Neural progenitor cell (in vitro differentiated cells): ENCODE measurements around the gene NOVA2. TPM values are rescaled to one million over a fixed set of nuclear protein-coding genes. Genes with fewer than 3 reads are reported as not detected.
"Not testable (repeated sequence)": the region's sequence is repeated elsewhere in the genome, so short reads cannot be mapped to it uniquely, and the experiment has no call there.

Experiments
- DNase-seq: peaks from one replicate; pipeline ENCODE4 v3.0.0-alpha.2; 2016; ENCODE audit warnings: low spot score
- H2AFZ ChIP-seq: fragments of 200-600 bp; sonication (generic); replicated peaks from 2 replicates; pipeline ENCODE4 v1.6.1; 2016; ENCODE audit warnings: antibody characterized with exemption
- H3F3A ChIP-seq: fragments of 200-600 bp; sonication (generic); 2 replicates; pipeline ENCODE4 v1.6.1; 2016; ENCODE audit warnings: antibody characterized with exemption, low read depth
- H3K27ac ChIP-seq: fragments of 200-600 bp; sonication (generic); 2 replicates; pipeline ENCODE4 v1.5.1; 2016; ENCODE audit warnings: mild to moderate bottlenecking
- H3K27me3 ChIP-seq: fragments of 200-600 bp; sonication (generic); 2 replicates; pipeline ENCODE4 v1.6.1; 2016; ENCODE audit warnings: mild to moderate bottlenecking, moderate library complexity
- H3K36me3 ChIP-seq: fragments of 200-600 bp; sonication (generic); 2 replicates; pipeline ENCODE4 v1.5.1; 2016
- H3K4me1 ChIP-seq: fragments of 200-600 bp; sonication (generic); 2 replicates; pipeline ENCODE4 v1.6.1; 2016; ENCODE audit warnings: mixed run types
- H3K4me2 ChIP-seq: fragments of 200-600 bp; sonication (generic); 2 replicates; pipeline ENCODE4 v1.6.1; 2016
- H3K4me3 ChIP-seq: fragments of 200-600 bp; sonication (generic); 2 replicates; pipeline ENCODE4 v1.5.1; 2016
- H3K79me2 ChIP-seq: fragments of 200-600 bp; sonication (generic); 2 replicates; pipeline ENCODE4 v1.6.1; 2016; ENCODE audit warnings: low read depth
- H3K9ac ChIP-seq: fragments of 200-600 bp; sonication (generic); 2 replicates; pipeline ENCODE4 v1.6.1; 2016
- H3K9me3 ChIP-seq: fragments of 200-600 bp; sonication (generic); 2 replicates; pipeline ENCODE4 v1.5.1; 2016; ENCODE audit warnings: low read depth
- H4K20me1 ChIP-seq: fragments of 200-600 bp; sonication (generic); 2 replicates; pipeline ENCODE4 v1.6.1; 2016; ENCODE audit warnings: low read depth
- H3K27ac Mint-ChIP-seq: 3 replicates; pipeline ENCODE4 v1.8.0; 2021; ENCODE audit warnings: mixed read lengths
- H3K27me3 Mint-ChIP-seq: 2 replicates; pipeline ENCODE4 v1.8.0; 2022; ENCODE audit warnings: low read depth, mild to moderate bottlenecking, inconsistent platforms, moderate library complexity, mixed read lengths; ENCODE audit not compliant: insufficient read depth
- H3K36me3 Mint-ChIP-seq: 3 replicates; pipeline ENCODE4 v1.8.0; 2021; ENCODE audit warnings: mixed read lengths
- H3K4me1 Mint-ChIP-seq: 3 replicates; pipeline ENCODE4 v1.8.0; 2021; ENCODE audit warnings: mixed read lengths
- H3K4me3 Mint-ChIP-seq: 3 replicates; pipeline ENCODE4 v1.8.0; 2021; ENCODE audit warnings: mild to moderate bottlenecking, moderate library complexity, mixed read lengths
- H3K9me3 Mint-ChIP-seq: 3 replicates; pipeline ENCODE4 v1.8.0; 2020; ENCODE audit warnings: mixed read lengths
- EZH2 ChIP-seq: fragments of 200-600 bp; sonication (generic); IDR thresholded peaks from 2 replicates; pipeline ENCODE4 v1.6.1; 2017; ENCODE audit warnings: antibody characterized with exemption, mild to moderate bottlenecking, moderate library complexity
- EZH2phosphoT487 ChIP-seq: fragments of 200-600 bp; sonication (generic); IDR thresholded peaks from 2 replicates; pipeline ENCODE4 v1.6.1; 2017; ENCODE audit warnings: antibody characterized with exemption
- total RNA-seq: library from RNA; depleted of rRNA; stranded (reverse); fragments of >200 nt; gene quantifications from 2 replicates; pipeline ENCODE4 v1.2.3, GENCODE V29; 2015; ENCODE audit warnings: low replicate concordance
- TF ChIP-seq, protein P1 (sequence below): fragments of 200-600 bp; sonication (generic); IDR thresholded peaks from 2 replicates; pipeline ENCODE4 v1.5.1; 2017; ENCODE audit warnings: antibody characterized with exemption, mild to moderate bottlenecking

NOVA2 gene
- total RNA-seq, 1 donor from 2014 or later, result 3.9 TPM

DNA sequence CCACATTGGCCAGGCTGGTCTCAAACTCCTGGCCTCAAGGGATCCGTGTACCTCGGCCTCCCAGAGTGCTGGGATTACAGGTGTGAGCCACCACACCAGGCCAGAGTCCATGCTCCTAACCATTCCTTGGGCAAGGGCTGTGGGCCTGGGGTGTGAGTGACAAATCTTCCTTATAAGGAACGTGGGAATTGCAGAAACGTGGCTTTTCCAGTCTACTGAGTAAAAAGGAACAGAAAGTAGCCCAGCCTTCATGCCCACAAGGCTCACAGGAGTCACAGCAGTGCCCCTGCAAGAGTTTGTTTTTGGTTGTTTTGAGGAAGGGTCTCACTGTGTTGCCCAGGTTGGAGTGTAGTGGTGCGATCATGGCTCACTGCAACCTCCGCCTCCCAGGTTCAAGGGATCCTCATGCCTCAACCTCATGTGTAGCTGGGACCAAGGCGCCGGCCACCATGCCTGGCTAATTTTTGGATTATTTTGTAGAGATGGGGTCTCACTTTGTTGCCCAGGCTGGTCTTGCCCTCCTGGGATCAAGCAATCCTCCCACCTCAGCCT, 76.3 kb downstream of the NOVA2 start:
- no peak overlapping the region for H3K27ac Mint-ChIP-seq
- peaks cover 7% of the 10 kb centered on the region for H3K27me3 Mint-ChIP-seq
- TF ChIP-seq EZH2, result no peak
- no peak for TF ChIP-seq EZH2phosphoT487
- TF ChIP-seq, protein P1, sequence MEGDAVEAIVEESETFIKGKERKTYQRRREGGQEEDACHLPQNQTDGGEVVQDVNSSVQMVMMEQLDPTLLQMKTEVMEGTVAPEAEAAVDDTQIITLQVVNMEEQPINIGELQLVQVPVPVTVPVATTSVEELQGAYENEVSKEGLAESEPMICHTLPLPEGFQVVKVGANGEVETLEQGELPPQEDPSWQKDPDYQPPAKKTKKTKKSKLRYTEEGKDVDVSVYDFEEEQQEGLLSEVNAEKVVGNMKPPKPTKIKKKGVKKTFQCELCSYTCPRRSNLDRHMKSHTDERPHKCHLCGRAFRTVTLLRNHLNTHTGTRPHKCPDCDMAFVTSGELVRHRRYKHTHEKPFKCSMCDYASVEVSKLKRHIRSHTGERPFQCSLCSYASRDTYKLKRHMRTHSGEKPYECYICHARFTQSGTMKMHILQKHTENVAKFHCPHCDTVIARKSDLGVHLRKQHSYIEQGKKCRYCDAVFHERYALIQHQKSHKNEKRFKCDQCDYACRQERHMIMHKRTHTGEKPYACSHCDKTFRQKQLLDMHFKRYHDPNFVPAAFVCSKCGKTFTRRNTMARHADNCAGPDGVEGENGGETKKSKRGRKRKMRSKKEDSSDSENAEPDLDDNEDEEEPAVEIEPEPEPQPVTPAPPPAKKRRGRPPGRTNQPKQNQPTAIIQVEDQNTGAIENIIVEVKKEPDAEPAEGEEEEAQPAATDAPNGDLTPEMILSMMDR, result no peak
- peaks cover 22% of the 10 kb centered on the region for H4K20me1 ChIP-seq
- no peak overlapping the region for H3K4me3 Mint-ChIP-seq
- H3K9me3 Mint-ChIP-seq, result no peaks in the 10 kb centered on the region
- H3K36me3 ChIP-seq, result no peaks in the 10 kb centered on the region
- no peaks in the 10 kb centered on the region for H3K79me2 ChIP-seq
- H2AFZ ChIP-seq, result no peak overlapping the region
- H3K27ac ChIP-seq, result no peak overlapping the region
- peaks cover 16% of the 10 kb centered on the region for H3F3A ChIP-seq
- H3K4me2 ChIP-seq, result no peak overlapping the region
- H3K9me3 ChIP-seq, result no peaks in the 10 kb centered on the region
- no peak overlapping the region for H3K9ac ChIP-seq
- no peak for DNase-seq
- peaks cover 26% of the 10 kb centered on the region for H3K27me3 ChIP-seq
- H3K4me1 ChIP-seq, result peaks cover 6% of the 10 kb centered on the region
- peaks cover 9% of the 10 kb centered on the region for H3K4me1 Mint-ChIP-seq
- no peak overlapping the region for H3K4me3 ChIP-seq
- peaks cover 22% of the 10 kb centered on the region for H3K36me3 Mint-ChIP-seq

DNA sequence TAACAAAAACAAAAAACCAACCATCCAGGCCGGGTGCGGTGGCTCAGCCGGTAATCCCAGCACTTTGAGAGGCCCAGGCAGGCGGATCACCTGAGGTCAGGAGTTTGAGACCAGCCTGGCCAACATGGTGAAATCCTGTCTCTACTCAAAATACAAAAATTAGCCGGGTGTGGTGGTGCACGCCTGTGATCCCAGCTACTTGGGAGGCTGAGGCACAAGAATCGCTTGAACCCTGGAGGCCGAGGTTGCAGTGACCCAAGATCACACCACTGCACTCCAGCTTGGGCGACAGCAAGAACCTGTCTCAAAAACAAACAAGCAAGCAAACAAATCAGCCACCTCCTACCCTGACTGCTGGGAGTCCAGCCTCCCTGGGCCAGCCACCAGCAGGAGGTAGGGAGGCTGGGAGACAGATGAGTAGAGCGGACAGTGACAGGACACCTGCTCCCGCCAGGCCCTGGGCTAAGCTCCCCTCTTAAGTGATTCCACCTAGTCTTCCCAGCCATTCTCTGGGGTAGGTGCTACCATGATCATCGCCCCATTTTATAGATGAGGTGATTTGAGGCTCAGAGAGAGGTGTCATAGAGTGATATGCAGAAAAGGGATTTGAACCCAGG, 77.6 kb downstream of the NOVA2 start:
- H4K20me1 ChIP-seq, result peaks cover 18% of the 10 kb centered on the region
- not testable (repeated sequence) for H2AFZ ChIP-seq, H3K4me3 Mint-ChIP-seq, DNase-seq, H3K4me3 ChIP-seq, H3K9me3 ChIP-seq, H3K27ac ChIP-seq, H3K4me2 ChIP-seq, H3K79me2 ChIP-seq, H3K36me3 ChIP-seq, H3K4me1 ChIP-seq, H3K27ac Mint-ChIP-seq, H3K27me3 Mint-ChIP-seq, H3K9me3 Mint-ChIP-seq, H3K9ac ChIP-seq, H3K4me1 Mint-ChIP-seq
- H3K36me3 Mint-ChIP-seq, result peaks cover 22% of the 10 kb centered on the region
- peaks cover 14% of the 10 kb centered on the region for H3K27me3 ChIP-seq
- H3F3A ChIP-seq, result peaks cover 13% of the 10 kb centered on the region

DNA sequence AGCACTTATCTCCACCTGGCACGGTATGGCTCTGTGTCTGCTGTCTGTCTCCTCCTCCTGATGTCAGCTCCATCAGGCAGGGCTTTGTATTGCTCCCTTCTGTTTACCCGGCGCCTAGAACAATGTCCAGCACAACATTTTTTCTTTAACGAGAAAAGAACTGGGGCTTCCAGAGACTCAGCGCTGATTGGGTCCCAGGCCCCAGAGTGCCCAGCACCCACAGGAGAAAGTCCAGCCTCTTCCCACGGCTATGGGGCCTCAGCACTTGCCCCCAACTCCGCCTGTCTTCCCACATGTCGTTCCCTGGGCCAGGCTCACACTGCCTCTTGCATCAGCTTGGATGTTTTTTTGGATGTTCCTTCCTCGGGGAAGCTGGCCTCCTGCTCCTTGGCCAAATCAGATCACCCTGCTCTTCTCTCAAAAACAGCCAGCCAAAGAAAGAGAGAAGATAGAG, 78.1 kb downstream of the NOVA2 start:
- no peak overlapping the region for H3K4me3 Mint-ChIP-seq
- H3K27ac ChIP-seq, result no peak overlapping the region
- H3K36me3 ChIP-seq, result no peaks in the 10 kb centered on the region
- peaks cover 1% of the 10 kb centered on the region for H3K4me1 Mint-ChIP-seq
- peak overlapping the region; percentile 20 for H3K9ac ChIP-seq
- H3K27me3 Mint-ChIP-seq, result peaks cover 3% of the 10 kb centered on the region
- TF ChIP-seq, protein P1, result no peak
- no peak for TF ChIP-seq EZH2
- TF ChIP-seq EZH2phosphoT487, result no peak
- peaks cover 13% of the 10 kb centered on the region for H4K20me1 ChIP-seq
- no peaks in the 10 kb centered on the region for H3K4me1 ChIP-seq
- no peak overlapping the region for H3K4me2 ChIP-seq
- DNase-seq, result no peak
- H3K9me3 Mint-ChIP-seq, result no peaks in the 10 kb centered on the region
- H3K9me3 ChIP-seq, result no peaks in the 10 kb centered on the region
- peaks cover 7% of the 10 kb centered on the region for H3F3A ChIP-seq
- H3K36me3 Mint-ChIP-seq, result peaks cover 18% of the 10 kb centered on the region
- no peak overlapping the region for H3K27ac Mint-ChIP-seq
- H2AFZ ChIP-seq, result no peak overlapping the region
- no peaks in the 10 kb centered on the region for H3K79me2 ChIP-seq
- peaks cover 9% of the 10 kb centered on the region for H3K27me3 ChIP-seq
- H3K4me3 ChIP-seq, result no peak overlapping the region

DNA sequence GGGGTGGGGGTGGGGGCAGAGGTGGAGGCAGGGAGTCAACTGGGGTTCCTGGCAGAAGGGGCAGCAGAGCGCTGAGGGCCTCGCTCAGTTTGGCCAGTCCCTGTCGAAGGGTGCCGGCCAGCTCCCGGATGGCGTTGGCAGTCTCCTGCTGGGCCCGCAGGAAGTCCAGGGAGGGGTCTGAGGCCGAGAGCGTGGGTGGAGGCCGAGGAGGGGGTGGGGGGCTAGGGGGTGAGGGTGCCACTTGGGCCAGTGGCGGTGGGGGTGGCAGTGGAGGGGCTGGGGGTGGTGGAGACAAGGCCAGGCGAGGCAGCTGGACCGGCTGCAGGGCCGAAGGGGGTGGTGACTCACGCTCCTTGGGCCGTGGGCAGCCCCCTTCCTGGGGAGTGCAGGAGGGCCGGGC, 82.8 kb downstream of the NOVA2 start:
- Histone ChIP-seq H2AFZ (no peak overlapping the region), H3F3A (peaks cover 20% of the 10 kb centered on the region)
- H3K9me3 Mint-ChIP-seq, result no peaks in the 10 kb centered on the region

More for the DNA sequence above, 82.8 kb downstream of the NOVA2 start:
- TF ChIP-seq, protein P1, result no peak
- TF ChIP-seq EZH2, result no peak
- TF ChIP-seq EZH2phosphoT487, result no peak
- Histone ChIP-seq H3K4me3 (no peak overlapping the region), H3K9ac (no peak overlapping the region), H3K27me3 (no peaks in the 10 kb centered on the region), H3K4me2 (no peak overlapping the region), H4K20me1 (no peaks in the 10 kb centered on the region), H3K9me3 (no peaks in the 10 kb centered on the region), H3K4me1 (no peaks in the 10 kb centered on the region), H3K36me3 (no peaks in the 10 kb centered on the region), H3K27ac (no peak overlapping the region), H3K79me2 (no peaks in the 10 kb centered on the region)
- no peak overlapping the region for H3K27ac Mint-ChIP-seq
- no peak for DNase-seq
- peaks cover 8% of the 10 kb centered on the region for H3K27me3 Mint-ChIP-seq
- no peak overlapping the region for H3K4me3 Mint-ChIP-seq
- peaks cover 11% of the 10 kb centered on the region for H3K4me1 Mint-ChIP-seq
- peaks cover 8% of the 10 kb centered on the region for H3K36me3 Mint-ChIP-seq
